K562 (cell line): Measurements from ENCODE around the gene FERMT3. TPM values are rescaled to one million over a fixed set of nuclear protein-coding genes. Genes with fewer than 3 reads are reported as not detected.

ENCODE experiments used
- CBFA2T2 ChIP-seq: fragments of 450-650 bp; conservative IDR thresholded peaks from 2 replicates; pipeline ENCODE4 v1.6.1; 2017; ENCODE audit warnings: mild to moderate bottlenecking
- MTA2 ChIP-seq: fragments of 450-650 bp; IDR thresholded peaks from 2 replicates; pipeline ENCODE4 v1.6.1; 2016; ENCODE audit warnings: low read depth
- TCF3 ChIP-seq: sonication (generic); formaldehyde crosslinking; IDR thresholded peaks from 2 replicates; pipeline ENCODE4 v1.4.0; 2020; ENCODE audit warnings: mild to moderate bottlenecking, missing genetic modification reagents
- polyA plus RNA-seq, 8 experiments: library from polyadenylated mRNA; depleted of rRNA in 4 of 8; stranded (reverse) in 5 of 8; unstranded in 3 of 8; fragments of >200 nt; fragmentation: Nextera tagmentation in 2 of 8; fragmentation: Illumina TruSeq in 1 of 8; extraction: Ambion mirVana in 2 of 8; extraction: Trizol in 1 of 8; gene quantifications; 2 replicates each; pipeline versions ENCODE4 v1.2.1 to v1.2.3, GENCODE V29; 2011 to 2014; ENCODE audit warnings: inconsistent platforms in 1 of 8, missing spikeins in 1 of 8
- total RNA-seq, 7 experiments: library from RNA; depleted of rRNA in 6 of 7; stranded (reverse); fragments of >200 nt in 6 of 7; fragmentation: Illumina TruSeq in 2 of 7; extraction: Trizol in 2 of 7; gene quantifications; 2 replicates each; pipeline versions ENCODE4 v1.2.1 to v1.2.3, GENCODE V29; 2011 to 2021; ENCODE audit warnings: low replicate concordance in 1 of 7
- TF ChIP-seq, protein P1 (sequence below): fragments of 200-600 bp; sonication (generic); IDR thresholded peaks from one replicate; pipeline ENCODE4 v1.6.1; 2012; ENCODE audit warnings: mild to moderate bottlenecking, low read depth, low read length, inconsistent platforms

FERMT3 gene
- total and polyA plus RNA-seq, 9 of the 15 experiments (the other 6 are each of a cell fraction or from before 2014, with no cell fraction given) = 3.2 to 275 (median 79.7) TPM

- TF ChIP-seq, protein P1, sequence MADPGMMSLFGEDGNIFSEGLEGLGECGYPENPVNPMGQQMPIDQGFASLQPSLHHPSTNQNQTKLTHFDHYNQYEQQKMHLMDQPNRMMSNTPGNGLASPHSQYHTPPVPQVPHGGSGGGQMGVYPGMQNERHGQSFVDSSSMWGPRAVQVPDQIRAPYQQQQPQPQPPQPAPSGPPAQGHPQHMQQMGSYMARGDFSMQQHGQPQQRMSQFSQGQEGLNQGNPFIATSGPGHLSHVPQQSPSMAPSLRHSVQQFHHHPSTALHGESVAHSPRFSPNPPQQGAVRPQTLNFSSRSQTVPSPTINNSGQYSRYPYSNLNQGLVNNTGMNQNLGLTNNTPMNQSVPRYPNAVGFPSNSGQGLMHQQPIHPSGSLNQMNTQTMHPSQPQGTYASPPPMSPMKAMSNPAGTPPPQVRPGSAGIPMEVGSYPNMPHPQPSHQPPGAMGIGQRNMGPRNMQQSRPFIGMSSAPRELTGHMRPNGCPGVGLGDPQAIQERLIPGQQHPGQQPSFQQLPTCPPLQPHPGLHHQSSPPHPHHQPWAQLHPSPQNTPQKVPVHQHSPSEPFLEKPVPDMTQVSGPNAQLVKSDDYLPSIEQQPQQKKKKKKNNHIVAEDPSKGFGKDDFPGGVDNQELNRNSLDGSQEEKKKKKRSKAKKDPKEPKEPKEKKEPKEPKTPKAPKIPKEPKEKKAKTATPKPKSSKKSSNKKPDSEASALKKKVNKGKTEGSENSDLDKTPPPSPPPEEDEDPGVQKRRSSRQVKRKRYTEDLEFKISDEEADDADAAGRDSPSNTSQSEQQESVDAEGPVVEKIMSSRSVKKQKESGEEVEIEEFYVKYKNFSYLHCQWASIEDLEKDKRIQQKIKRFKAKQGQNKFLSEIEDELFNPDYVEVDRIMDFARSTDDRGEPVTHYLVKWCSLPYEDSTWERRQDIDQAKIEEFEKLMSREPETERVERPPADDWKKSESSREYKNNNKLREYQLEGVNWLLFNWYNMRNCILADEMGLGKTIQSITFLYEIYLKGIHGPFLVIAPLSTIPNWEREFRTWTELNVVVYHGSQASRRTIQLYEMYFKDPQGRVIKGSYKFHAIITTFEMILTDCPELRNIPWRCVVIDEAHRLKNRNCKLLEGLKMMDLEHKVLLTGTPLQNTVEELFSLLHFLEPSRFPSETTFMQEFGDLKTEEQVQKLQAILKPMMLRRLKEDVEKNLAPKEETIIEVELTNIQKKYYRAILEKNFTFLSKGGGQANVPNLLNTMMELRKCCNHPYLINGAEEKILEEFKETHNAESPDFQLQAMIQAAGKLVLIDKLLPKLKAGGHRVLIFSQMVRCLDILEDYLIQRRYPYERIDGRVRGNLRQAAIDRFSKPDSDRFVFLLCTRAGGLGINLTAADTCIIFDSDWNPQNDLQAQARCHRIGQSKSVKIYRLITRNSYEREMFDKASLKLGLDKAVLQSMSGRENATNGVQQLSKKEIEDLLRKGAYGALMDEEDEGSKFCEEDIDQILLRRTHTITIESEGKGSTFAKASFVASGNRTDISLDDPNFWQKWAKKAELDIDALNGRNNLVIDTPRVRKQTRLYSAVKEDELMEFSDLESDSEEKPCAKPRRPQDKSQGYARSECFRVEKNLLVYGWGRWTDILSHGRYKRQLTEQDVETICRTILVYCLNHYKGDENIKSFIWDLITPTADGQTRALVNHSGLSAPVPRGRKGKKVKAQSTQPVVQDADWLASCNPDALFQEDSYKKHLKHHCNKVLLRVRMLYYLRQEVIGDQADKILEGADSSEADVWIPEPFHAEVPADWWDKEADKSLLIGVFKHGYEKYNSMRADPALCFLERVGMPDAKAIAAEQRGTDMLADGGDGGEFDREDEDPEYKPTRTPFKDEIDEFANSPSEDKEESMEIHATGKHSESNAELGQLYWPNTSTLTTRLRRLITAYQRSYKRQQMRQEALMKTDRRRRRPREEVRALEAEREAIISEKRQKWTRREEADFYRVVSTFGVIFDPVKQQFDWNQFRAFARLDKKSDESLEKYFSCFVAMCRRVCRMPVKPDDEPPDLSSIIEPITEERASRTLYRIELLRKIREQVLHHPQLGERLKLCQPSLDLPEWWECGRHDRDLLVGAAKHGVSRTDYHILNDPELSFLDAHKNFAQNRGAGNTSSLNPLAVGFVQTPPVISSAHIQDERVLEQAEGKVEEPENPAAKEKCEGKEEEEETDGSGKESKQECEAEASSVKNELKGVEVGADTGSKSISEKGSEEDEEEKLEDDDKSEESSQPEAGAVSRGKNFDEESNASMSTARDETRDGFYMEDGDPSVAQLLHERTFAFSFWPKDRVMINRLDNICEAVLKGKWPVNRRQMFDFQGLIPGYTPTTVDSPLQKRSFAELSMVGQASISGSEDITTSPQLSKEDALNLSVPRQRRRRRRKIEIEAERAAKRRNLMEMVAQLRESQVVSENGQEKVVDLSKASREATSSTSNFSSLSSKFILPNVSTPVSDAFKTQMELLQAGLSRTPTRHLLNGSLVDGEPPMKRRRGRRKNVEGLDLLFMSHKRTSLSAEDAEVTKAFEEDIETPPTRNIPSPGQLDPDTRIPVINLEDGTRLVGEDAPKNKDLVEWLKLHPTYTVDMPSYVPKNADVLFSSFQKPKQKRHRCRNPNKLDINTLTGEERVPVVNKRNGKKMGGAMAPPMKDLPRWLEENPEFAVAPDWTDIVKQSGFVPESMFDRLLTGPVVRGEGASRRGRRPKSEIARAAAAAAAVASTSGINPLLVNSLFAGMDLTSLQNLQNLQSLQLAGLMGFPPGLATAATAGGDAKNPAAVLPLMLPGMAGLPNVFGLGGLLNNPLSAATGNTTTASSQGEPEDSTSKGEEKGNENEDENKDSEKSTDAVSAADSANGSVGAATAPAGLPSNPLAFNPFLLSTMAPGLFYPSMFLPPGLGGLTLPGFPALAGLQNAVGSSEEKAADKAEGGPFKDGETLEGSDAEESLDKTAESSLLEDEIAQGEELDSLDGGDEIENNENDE = no peak
- 0 out of 2 replicates have a peak, but pooled peaks have one; percentile 5 for TF ChIP-seq TCF3 (CRISPR knock-in tag)
- TF ChIP-seq MTA2 = peak; percentile 69
- TF ChIP-seq CBFA2T2 = peak; percentile 9; the same call in 1 of the 2 replicates
These were observed 53.1 kb downstream of the FERMT3 start (continued) for GRCh38 chr11:64259533-64260067.
